Caco-2 (cell line): ENCODE data around the gene TMEM215. TPM values are rescaled to one million over a fixed set of nuclear protein-coding genes. Genes with fewer than 3 reads are reported as not detected.

ENCODE experiments used
- Bru-seq: library from RNA; stranded (reverse); fragments of 400-500 nt; gene quantifications from one replicate; lab custom pipeline; 2021; lab: Mats Ljungman, UMichigan
- BruChase-seq, 2 experiments: library from RNA; stranded (reverse); fragments of 400-500 nt; gene quantifications; one replicate each; lab custom pipeline; 2021; lab: Mats Ljungman, UMichigan
- BruUV-seq: library from RNA; stranded (reverse); fragments of 400-500 nt; replicated peaks from 2 replicates; lab custom pipeline; 2021; lab: Mats Ljungman, UMichigan
- CTCF ChIA-PET: fragments of 300-600 bp; sonication (Branson Sonifier 250); formaldehyde crosslinking; loops from one replicate; lab custom pipeline; 2022; ENCODE audit warnings: antibody characterized with exemption; lab: Charles Lee
- POLR2A ChIA-PET: fragments of 300-600 bp; sonication (Branson Sonifier 250); formaldehyde crosslinking; loops from one replicate; lab custom pipeline; 2022; ENCODE audit warnings: antibody characterized with exemption; lab: Charles Lee
- DNase-seq, 2 experiments: peaks; one replicate each; pipeline versions ENCODE4 v3.0.0 to v3.0.0-alpha.2; 2020 to 2022
- H3K27me3 ChIP-seq: replicated peaks from 2 replicates; pipeline ENCODE4 v1.6.0; 2011; ENCODE audit warnings: low read length; ENCODE audit not compliant: control insufficient read depth, insufficient read depth
- H3K36me3 ChIP-seq: 2 replicates; pipeline ENCODE4 v1.5.1; 2011; ENCODE audit warnings: low read length; ENCODE audit not compliant: control insufficient read depth, insufficient read depth
- H3K4me1 ChIP-seq: fragments of 250-450 bp; sonication (Bioruptor Pico); 2 replicates; pipeline ENCODE4 v1.5.1; 2020; ENCODE audit warnings: mild to moderate bottlenecking
- H3K4me3 ChIP-seq: 2 replicates; pipeline ENCODE4 v1.5.1; 2011; ENCODE audit warnings: low read depth, mild to moderate bottlenecking, control low read depth, low read length
- H3K9me3 ChIP-seq: fragments of 250-450 bp; sonication (Bioruptor Pico); 2 replicates; pipeline ENCODE4 v1.5.1; 2020; ENCODE audit warnings: mild to moderate bottlenecking, moderate library complexity
- H3K27ac Mint-ChIP-seq: one replicate; pipeline ENCODE4 v1.8.0; 2022; ENCODE audit warnings: mixed read lengths; ENCODE audit not compliant: unreplicated experiment
- H3K27me3 Mint-ChIP-seq: one replicate; pipeline ENCODE4 v1.8.0; 2022; ENCODE audit warnings: mixed read lengths; ENCODE audit not compliant: insufficient read depth, unreplicated experiment
- H3K36me3 Mint-ChIP-seq: one replicate; pipeline ENCODE4 v1.8.0; 2022; ENCODE audit warnings: mild to moderate bottlenecking, mixed read lengths; ENCODE audit not compliant: insufficient read depth, unreplicated experiment
- H3K4me1 Mint-ChIP-seq: one replicate; pipeline ENCODE4 v1.8.0; 2022; ENCODE audit warnings: low read depth, mixed read lengths; ENCODE audit not compliant: unreplicated experiment
- H3K4me3 Mint-ChIP-seq: one replicate; pipeline ENCODE4 v1.8.0; 2022; ENCODE audit warnings: mild to moderate bottlenecking, moderate library complexity, mixed read lengths; ENCODE audit not compliant: unreplicated experiment
- H3K9me3 Mint-ChIP-seq: one replicate; pipeline ENCODE4 v1.8.0; 2022; ENCODE audit warnings: mixed read lengths; ENCODE audit not compliant: unreplicated experiment
- intact Hi-C: fragments of 100-400 bp; cut with micrococcal nuclease; formaldehyde crosslinking; loops from one replicate; pipeline ENCODE4 v1.10.0; 2022; ENCODE audit not compliant: unreplicated experiment
- long read RNA-seq: library from polyadenylated mRNA; stranded (forward); transcript quantifications from one replicate; pipeline ENCODE4 v2.0.0, GENCODE V29; 2022
- total RNA-seq: library from RNA; stranded (reverse); gene quantifications from 2 replicates; pipeline ENCODE4 v1.2.3, GENCODE V29; 2022
- TF ChIP-seq, protein P1 (sequence below), 2 experiments: fragments of 200-600 bp in 1 of 2; IDR thresholded peaks; 1 replicate in 1 of 2; 2 replicates in 1 of 2; pipeline versions ENCODE4 v1.5.1 to v1.8.0; 2011 to 2022; ENCODE audit warnings: antibody characterized with exemption in 1 of 2, control low read depth in 1 of 2, inconsistent platforms in 1 of 2, low read depth in 1 of 2, low read length in 1 of 2, mild to moderate bottlenecking in 1 of 2, moderate library complexity in 1 of 2; ENCODE audit not compliant: insufficient read depth in 1 of 2, severe bottlenecking in 1 of 2, unreplicated experiment in 1 of 2

The TMEM215 gene, protein sequence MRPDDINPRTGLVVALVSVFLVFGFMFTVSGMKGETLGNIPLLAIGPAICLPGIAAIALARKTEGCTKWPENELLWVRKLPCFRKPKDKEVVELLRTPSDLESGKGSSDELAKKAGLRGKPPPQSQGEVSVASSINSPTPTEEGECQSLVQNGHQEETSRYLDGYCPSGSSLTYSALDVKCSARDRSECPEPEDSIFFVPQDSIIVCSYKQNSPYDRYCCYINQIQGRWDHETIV
- total RNA-seq: not detected in 2 replicates
- not detected for Bru-seq, nascent RNA
- BruChase-seq, experiment 1, labeled RNA remaining after a 2-hour chase: not detected
- BruChase-seq, experiment 2, labeled RNA remaining after a 6-hour chase: not detected
- long read RNA-seq: 0 reads

DNA sequence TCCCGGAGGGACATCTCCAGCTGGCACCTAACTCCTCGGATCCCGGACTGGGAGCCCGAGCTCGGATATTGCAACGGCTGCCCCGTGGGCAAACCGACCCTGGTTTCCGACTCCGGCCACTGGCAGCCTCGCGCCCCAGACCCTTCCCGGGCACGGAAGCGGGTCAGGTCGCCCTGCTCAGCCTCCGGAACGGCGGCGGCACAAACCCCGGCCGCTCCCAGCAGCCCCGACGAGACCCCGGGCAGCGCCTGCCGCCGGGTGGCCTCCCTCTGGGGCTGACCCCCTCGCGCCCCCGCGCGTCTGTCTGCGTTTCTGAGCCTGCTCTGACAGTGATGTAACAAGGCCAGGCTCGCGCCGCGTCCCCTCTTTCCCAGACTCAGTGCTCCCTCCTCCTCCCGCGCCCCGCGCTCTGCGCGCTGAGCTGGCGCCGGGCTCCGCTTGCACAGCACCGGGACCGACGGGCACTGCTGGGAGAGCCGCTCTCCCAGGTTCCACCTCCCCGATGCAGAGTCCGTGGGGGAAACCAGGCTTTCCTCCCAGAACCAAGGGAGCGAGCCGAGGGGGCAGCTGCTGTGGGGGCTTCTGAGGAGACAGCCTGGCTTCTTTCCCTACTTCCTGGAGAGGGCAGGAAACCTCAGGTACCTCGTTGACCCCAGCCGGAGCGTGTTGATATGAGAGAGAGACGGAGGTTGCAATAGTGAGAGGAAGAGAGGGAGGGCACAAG lies at the start of gene TMEM215:
TSS of gene TMEM215 (plus strand) at position 373 of the 724 bp plus-strand sequence. CDS start 644 bp downstream, outside the sequence.
- no TSS peak for BruUV-seq
- Mint-ChIP-seq H3K27me3 (peaks cover 16% of the 10 kb centered on the region), H3K27ac (no peak within 1 kb of the TSS), H3K4me3 (no peak within 1 kb of the TSS), H3K9me3 (no peaks in the 10 kb centered on the region), H3K36me3 (no peaks in the 10 kb centered on the region), H3K4me1 (no peaks in the 10 kb centered on the region)
- CTCF ChIA-PET: no interaction called here
- H3K9me3 ChIP-seq: no peaks in the 10 kb centered on the region
- H3K4me3 ChIP-seq: no peak within 1 kb of the TSS
- no peaks in the 10 kb centered on the region for H3K36me3 ChIP-seq
- no peaks in the 10 kb centered on the region; the same call in 1 of the 2 replicates for H3K27me3 ChIP-seq
- TF ChIP-seq, protein P1, sequence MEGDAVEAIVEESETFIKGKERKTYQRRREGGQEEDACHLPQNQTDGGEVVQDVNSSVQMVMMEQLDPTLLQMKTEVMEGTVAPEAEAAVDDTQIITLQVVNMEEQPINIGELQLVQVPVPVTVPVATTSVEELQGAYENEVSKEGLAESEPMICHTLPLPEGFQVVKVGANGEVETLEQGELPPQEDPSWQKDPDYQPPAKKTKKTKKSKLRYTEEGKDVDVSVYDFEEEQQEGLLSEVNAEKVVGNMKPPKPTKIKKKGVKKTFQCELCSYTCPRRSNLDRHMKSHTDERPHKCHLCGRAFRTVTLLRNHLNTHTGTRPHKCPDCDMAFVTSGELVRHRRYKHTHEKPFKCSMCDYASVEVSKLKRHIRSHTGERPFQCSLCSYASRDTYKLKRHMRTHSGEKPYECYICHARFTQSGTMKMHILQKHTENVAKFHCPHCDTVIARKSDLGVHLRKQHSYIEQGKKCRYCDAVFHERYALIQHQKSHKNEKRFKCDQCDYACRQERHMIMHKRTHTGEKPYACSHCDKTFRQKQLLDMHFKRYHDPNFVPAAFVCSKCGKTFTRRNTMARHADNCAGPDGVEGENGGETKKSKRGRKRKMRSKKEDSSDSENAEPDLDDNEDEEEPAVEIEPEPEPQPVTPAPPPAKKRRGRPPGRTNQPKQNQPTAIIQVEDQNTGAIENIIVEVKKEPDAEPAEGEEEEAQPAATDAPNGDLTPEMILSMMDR (IDR thresholded peaks at IDR 0.05; ENCODE audit: insufficient read depth in 1 of 2, low read depth in 1 of 2, low read length in 1 of 2, severe bottlenecking in 1 of 2, unreplicated experiment in 1 of 2): no peak
- intact Hi-C loops: no loop called here
- no peak for DNase-seq
- POLR2A ChIA-PET: no interaction called here
- H3K4me1 ChIP-seq: no peaks in the 10 kb centered on the region

DNA sequence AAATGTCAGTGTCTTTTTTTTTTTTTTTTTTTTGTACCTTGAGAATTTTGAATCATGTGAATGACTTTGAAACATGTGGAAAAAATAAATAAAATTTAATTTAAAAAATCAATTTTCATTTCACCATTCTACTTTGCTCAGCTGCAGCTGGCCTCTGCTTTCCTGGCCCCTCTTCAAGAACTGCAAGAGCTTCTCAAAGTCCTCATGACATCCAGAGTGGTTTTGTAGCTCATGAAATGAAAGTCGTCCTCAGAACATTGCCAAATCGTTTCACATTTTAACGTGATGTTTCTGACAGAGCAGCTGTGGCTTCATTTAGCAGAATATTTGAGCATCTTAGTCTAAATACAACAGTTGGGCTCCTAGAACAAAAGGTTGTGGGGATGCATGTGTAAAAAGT lies 47.9 kb upstream of the TMEM215 start:
- TF ChIP-seq, protein P1 (IDR thresholded peaks at IDR 0.05; ENCODE audit: insufficient read depth in 1 of 2, low read depth in 1 of 2, low read length in 1 of 2, severe bottlenecking in 1 of 2, unreplicated experiment in 1 of 2): no peak
- H3K4me1 ChIP-seq: no peaks in the 10 kb centered on the region
- H3K36me3 ChIP-seq: no peaks in the 10 kb centered on the region
- Mint-ChIP-seq H3K36me3 (no peaks in the 10 kb centered on the region), H3K27me3 (peaks cover 2% of the 10 kb centered on the region), H3K4me3 (no peak overlapping the region), H3K9me3 (no peaks in the 10 kb centered on the region), H3K27ac (no peak overlapping the region), H3K4me1 (peaks cover 4% of the 10 kb centered on the region)
- no TSS peak for BruUV-seq
- no peak for DNase-seq
- H3K4me3 ChIP-seq: no peak overlapping the region
- no peaks in the 10 kb centered on the region for H3K9me3 ChIP-seq
- H3K27me3 ChIP-seq: no peaks in the 10 kb centered on the region
- intact Hi-C loops: no loop called here
- POLR2A ChIA-PET: no interaction called here
- CTCF ChIA-PET: no interaction called here

DNA sequence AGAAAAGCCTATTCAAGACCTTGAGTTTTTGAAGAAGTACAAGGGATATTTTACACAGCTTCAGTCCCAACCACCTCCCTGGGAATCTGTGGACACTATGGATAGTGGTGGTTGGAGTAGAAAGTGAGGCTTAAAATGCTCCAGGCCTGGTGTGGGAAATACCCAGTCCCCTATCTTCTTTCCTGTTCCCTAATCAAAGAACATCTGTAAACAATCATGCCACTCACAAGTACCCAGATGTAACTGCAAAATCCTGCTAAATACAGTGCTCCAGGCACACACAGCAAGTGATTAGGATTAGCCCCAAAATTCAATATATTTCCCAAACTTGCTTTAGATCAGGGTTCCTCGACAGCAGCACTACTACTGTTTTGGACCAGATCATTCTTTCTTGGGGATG lies 46.0 kb upstream of the TMEM215 start:
- peaks cover 2% of the 10 kb centered on the region for H3K27me3 Mint-ChIP-seq
- Histone ChIP-seq H3K27me3 (no peaks in the 10 kb centered on the region), H3K9me3 (no peaks in the 10 kb centered on the region), H3K4me1 (peaks cover 7% of the 10 kb centered on the region), H3K4me3 (no peak overlapping the region), H3K36me3 (no peaks in the 10 kb centered on the region)
- CTCF ChIA-PET: no interaction called here
- no peak overlapping the region for H3K27ac Mint-ChIP-seq
- TF ChIP-seq, protein P1 (IDR thresholded peaks at IDR 0.05; ENCODE audit: insufficient read depth in 1 of 2, low read depth in 1 of 2, low read length in 1 of 2, severe bottlenecking in 1 of 2, unreplicated experiment in 1 of 2): no peak
- H3K4me1 Mint-ChIP-seq: peaks cover 13% of the 10 kb centered on the region
- H3K4me3 Mint-ChIP-seq: no peak overlapping the region
- no peaks in the 10 kb centered on the region for H3K36me3 Mint-ChIP-seq
- BruUV-seq: no TSS peak
- DNase-seq: no peak
- POLR2A ChIA-PET: no interaction called here
- intact Hi-C loops: no loop called here
- H3K9me3 Mint-ChIP-seq: no peaks in the 10 kb centered on the region
